HG03064 (cell line): ENCODE results near the gene DGUOK.
"Not testable (repeated sequence)": the region's sequence is repeated elsewhere in the genome, so short reads cannot be mapped to it uniquely, and the experiment has no call there.

ENCODE experiments used
- ATAC-seq: cut with Tn5 transposase; IDR thresholded peaks from one replicate; pipeline ENCODE4 v1.9.1; 2021; ENCODE audit warnings: low read depth; ENCODE audit not compliant: unreplicated experiment

DGUOK gene

DNA sequence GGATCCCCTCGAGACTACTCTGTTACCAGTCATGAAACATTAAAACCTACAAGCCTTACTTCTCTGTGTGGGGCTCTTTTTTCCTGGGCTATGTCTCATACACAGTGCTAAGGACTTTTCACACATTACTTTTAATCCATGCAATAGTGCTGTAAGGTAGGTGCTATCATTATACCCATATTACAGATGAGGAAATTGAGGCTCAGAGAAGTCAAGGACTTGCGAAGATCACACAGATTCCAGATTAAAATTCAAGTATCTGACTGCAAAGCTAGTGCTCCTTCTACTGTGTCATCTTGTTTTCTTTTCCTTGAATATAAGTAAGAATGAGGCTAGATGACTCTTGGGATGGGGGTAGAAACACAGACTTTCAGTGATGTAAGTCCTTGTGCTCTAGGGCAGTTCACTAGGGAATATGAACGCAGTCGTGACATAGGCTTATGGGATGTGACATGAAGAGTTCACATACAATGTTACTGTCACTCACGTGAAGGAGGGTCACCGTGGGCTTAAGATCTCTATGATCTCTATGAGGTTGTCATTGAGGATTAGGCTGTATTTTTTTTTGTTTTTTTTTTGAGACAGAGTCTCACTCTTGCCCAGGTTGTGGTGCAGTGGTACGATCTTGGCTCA is 7.0 kb upstream of the DGUOK start:
- no peak for ATAC-seq

DNA sequence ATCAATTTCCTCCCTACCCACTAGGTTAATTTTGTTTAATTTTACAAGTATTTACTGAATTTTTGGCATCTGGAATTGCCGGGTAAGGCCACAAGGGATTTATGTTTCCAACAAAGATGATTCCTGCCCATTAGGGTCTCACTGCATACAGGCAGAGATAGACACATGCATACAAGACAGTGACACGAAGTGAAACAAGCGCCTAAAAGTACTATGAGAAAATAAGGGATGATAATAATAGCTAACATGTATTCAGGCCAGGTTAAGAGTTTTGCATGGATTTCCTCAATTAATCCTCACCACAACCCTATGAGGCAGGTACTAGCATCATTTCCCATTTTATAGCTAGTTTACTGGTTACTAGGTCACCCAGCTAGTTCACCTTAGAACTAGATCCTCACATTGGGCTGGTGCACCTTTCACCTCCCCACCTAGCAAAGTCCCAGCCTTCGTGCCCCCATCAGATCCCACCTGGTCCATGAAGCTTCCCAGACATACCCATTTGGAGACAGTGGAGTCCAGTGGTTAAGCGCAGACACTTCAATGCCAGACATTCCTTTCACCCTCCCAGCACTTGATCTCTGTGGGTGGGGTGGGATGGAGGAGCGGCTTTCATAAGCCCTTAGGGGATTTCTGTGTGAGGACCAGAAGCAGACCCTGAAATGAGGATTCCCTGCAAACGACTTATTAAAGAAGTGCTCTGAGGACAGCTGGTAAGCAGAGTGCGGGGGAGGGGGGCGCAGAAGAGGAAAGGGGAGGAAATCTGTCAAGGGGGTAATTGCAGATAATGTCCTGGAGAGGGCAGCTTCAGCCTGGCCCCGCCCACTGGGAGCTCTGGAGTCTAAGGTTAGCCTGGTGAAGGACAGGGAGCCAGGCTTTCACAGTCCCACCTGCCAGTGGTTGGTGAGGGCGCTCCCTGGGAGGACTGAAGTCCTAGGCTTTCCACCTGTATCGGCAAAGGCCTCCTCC is 5.8 kb upstream of the DGUOK start:
- ATAC-seq, result no peak

DNA sequence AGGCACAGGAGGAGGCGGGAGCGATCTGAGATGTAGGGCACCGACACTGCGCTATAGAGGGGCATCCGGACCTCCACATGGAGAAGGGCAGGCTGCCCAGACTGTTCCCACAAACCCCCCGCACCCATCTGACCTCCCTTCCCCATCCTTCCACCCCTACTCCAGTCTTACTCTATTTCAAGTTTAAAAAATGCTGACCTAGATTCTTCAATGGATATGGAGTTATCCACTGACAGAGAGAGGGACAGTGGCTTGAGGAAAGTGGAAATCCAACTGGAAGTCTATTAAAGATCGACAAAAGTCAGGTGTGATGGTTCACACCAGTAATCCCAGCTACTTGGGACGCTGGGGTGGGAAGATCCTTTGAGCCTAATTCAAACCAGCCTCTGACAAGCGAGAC is 5.1 kb upstream of the DGUOK start:
- no peak for ATAC-seq

DNA sequence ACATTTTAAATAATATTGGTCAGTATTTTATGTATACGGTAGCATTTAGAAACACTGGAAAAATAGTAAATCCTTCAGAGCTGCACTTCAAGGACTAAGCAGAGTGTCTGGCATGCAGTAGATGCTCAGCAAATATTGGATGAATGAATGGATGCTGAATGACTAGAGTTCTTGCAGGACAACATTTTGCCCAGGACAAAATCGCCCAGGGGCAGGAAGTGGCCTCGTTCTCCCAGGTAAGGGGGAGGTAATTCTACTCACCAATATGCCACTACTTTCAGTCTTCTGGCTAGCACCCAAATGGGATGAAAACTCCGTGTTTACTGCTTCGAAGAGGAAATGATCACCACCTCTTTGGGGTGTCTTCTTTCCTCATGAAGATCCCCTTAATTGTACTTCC is 4.0 kb upstream of the DGUOK start:
- ATAC-seq, result no peak

DNA sequence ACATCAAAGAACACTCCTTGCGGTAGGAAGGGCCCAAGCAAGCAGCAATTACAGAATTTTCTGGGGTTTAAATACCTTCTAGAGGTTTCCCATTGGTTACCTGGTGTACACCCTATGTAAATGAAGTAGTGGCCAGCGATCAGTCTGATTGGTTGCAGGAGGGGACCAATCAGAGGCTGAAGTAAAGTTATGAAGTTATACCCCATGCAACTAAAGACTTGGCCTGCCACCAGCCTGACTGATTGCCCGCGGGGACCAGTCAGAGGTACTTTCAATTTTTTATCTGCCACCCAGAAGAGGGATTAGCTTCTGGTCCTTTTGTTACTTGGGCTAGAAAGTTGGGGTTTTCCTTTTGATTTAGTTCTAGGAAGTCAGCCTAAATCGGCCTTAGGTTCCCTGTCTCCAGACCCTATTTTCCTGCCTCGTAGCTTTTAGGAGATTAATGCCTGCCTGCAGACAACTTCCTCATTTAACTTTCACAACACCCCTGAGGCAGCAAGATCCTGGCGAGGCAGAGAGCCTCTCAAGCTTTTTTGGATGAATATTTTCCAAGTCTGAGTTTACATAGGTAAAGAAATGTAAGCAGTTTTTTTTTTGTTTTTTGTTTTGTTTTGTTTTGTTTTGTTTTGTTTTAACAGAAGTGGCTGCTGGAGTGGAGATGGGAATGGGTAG is 1.5 kb upstream of the DGUOK start:
- ATAC-seq, result no peak

DNA sequence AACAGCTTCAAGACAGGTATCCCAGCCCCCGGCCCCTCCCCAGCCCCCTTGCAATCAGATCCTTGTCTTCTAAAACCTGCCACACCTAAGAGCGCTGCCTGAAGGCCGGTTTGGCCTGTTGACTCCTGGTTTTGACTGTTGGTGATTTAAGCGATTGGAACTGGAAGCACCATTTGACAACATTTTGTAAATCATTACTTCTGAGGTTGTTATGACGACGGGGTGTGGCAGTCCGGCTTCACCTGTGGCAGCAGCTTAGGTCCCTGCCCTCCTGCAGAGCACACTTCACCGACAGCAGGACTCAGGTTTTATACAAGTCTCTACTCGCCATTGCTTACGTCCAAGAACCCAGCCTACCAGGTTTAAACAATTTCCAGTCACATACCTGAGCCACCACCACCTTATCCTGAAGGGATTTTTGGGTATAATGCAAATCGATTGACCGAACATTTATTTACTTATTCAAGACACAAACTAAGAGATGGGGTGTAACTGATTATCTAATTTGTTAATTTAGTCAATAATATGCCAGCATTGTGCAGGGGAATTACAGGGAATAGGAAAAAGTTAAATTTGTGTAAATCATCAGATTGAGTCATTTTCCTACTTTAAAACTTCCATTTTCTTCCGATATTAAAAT is 707 bp upstream of the DGUOK start:
- ATAC-seq, result no peak

DNA sequence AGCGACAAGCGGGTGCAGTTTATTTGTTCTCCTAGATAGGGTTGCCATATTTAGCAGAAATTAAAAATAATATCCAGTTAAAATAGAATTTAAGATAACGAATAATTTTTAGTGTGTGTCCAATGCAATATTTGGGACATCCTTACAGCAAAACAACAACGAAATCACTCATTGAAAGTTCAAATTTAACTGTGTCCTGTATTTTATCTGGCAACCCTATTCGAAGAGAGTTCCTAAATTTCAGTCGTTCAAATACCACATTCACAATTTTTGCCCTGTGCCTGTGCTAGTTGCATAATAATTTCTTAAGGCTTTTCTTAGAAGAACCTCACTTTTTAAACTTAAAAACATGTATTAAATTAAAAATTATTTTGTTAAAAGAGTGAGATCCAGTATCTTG is 664 bp downstream of the DGUOK start:
- ATAC-seq, result no peak

DNA sequence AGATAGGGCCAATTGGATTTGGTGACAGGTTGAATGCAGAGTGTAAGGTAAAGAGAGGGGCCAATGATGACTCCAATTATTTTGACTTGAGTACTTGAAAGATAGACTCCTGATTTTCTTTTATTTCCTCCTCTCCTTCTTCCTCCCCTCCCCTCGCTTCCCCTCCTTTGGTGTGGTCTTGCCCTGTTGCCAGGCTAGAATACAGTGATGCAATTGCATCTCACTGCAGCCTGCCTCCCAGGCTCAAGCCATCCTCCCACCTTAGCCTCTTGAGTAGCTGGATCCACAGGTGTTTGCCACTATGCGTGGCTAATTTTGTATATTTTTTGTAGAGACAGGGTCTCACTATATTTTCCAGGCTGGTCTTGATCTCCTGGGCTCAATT is 2.3 kb downstream of the DGUOK start:
- ATAC-seq, result no peak

DNA sequence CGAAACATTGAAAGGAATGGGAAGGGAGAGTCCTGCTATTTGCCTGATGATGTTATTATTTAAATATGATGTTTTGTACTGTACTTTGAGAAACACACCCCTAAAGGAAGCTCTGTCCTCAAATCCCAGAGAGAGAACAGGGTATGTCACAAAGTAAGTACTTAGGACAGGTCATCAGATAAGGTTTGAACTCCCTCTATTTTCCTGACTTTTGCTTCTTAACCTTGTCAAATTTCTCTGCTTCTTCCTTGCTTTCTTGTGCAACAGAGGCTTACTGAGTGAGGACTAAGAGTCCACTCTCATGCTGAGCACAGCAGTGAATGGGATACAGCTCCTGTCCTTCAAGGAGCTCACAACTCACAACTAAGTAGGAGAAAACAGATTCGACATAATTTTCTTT is 3.7 kb downstream of the DGUOK start:
- ATAC-seq, result no peak

DNA sequence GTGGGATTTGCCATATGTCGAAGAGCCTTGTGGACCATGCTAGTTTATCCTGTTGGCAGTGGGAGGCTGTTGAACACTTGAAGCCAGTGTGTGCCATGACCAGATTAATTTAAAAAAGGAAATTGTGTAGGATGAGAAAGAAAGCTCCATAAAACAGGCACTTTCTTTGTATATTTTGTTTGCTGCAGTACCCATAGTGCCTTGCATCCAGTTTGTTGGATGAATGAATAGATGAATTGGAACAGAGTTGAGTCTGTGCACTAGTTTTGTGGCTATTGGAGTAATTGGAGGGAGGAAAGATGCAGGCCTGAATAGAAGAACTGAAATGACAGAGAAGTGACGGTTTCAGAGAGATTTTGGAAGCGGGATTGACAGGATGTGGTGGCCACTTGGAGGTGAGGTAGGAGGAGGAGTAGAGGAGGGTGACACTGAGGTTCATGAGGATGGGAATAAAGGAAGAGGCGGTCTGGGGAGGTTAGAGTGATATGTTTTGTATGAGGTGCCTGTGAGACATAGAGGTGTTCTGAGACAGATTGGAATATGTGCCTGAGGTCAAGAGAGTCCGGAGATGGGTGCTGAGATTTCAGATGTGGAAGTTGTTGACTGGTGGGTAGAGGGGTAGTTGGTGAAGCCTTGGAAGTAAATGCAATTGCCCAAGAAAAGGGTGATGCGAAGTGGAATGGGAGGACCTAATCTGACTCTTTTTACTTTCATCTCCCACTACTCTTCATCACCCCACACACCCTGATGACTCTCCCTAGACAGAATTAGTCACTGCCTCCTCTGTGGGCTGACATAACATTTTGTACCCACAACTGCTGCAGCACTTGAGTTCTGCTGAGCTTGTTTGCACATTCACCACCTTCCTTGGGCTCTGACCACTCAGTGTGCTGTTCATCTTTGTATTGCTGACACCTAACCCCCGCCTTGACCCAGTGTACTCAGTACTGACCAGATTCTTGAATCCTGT is 5.1 kb downstream of the DGUOK start:
- no peak for ATAC-seq

DNA sequence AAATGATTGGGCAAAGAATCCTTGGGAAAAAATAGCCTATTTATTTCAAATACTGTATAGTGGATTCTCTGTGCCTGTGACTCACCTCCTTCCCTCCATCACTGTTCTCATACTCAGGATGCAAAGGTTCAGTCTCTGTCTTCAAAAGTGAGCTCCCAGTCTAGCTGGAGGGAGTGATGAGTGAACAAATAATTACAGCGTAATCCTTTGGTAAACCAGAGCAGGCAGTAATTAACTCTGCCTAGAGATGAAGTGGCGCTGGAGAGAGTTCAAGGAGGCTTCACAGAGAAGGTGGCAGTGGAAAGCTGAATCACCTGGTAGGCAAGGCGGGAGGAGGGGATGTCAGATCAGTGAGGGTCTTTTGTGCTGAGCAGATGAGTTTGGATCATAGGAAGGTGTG is 6.5 kb downstream of the DGUOK start:
- ATAC-seq, result no peak

DNA sequence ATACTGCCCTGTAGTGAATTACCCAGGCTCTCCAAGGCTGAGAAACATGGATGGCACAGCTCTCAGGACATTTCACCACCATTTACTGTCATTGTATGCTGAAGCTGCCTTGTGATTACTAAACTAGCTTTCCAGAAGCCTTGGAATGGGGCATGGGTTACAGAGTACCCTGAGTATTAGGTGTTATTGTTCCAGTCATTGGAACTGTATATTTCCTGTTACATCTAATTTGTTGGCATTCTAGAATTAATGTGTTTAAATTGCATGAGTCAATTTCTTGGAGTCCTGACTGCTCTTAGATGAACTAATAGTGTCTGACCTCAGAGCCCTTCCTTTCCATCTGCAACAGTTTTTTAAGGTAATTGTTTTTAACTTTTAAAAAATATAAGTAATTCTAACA is 9.0 kb downstream of the DGUOK start:
- ATAC-seq, result no peak

DNA sequence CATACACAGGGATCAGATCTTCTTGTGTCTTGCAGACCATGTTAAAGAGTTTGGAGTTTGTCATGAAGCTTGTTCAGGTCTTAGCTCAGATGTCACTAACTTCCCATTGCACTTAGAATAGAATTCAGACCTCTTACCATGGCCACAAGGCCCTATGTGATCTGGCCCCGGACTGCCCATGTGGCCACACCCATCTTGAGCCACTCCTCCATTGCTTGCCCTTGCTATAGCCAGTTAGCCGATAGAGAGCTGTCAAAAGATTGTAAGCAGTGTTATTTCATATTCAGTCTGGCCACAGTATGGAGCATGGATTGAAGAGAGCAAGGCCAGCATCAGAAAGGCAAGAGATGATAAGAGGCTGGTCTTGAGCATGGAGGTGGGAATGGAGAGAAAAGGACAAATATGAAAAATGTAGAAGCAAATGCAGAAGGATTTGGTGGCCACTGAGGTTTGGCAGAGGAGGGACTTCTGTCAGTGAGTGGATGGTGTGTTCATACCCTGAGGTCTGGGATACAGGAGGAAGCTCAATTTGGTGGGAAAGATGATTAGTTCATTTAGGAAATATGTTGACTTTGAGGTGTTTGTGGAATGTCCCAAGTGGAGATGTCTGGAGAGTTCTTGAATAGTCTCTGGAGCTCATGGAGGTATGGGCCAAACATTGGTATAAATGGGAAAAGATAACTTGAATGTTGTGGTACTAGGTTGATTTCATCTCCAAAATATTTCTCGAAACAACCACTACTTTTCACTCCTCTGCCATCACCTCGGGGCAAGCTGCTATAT is 10.6 kb downstream of the DGUOK start:
- ATAC-seq, result no peak

DNA sequence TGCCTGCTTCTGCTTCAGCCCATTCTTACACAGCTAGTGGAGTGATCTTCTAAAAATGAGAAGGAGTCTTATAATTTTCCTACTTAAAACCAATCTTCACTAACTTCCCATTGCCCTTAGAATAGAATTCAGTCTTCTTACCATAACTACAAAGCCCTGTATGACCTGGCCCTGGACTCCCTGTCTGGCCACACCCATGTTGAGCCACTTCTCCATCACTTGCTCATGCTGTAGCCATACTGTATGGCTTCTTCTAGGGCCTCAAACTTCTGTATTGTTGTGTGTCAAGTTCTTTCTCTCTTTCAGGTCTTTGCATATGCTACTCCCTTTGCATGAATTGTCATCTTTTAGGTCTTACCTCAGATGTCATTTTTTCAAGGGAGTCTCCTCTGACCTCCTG is 11.2 kb downstream of the DGUOK start:
- no peak for ATAC-seq

DNA sequence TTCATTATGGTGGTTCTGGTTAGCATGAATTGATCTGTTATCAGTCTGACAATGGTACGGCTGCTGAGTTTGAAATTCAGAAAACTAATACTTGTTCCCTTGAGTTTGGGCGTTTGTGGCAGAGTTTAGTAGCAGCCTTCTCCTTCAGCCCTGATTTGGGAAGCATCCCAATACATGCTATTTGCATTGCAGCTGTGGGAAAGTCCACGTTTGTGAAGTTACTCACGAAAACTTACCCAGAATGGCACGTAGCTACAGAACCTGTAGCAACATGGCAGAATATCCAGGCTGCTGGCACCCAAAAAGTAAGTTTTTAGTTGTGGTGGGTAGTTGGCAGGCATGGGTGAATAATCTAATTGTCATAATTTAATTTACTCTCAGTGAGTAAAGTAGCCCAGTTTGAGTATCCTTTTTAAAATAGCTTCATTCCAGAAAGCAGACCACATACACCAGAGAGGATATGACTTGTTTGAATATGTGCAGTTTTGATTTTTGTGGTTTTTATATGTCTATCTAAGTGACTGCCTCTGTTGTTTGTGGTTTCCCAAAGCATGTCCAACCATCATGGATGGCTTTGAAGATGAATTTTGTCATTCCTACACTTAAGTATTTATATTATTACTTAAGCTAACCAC is 12.2 kb downstream of the DGUOK start:
- ATAC-seq, result no peak

DNA sequence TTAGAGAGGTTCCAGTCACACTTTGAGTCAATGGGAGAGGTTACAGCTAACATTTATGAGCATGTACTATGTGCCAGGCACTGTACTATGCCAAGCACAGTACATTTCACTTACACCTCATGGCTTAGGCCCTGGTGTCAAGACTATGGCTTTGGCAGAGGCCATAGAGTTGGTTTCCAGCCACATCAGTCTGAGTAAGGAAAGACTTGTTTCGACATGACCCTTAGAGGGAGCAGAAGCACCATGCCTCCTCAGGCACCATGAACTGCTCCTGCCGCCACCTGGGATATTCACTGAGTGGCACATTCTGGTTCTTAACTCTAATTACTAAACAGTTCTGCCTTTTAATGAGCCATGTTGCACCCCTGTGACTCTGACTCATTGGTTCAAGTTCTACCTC is 12.7 kb downstream of the DGUOK start:
- ATAC-seq, result no peak

DNA sequence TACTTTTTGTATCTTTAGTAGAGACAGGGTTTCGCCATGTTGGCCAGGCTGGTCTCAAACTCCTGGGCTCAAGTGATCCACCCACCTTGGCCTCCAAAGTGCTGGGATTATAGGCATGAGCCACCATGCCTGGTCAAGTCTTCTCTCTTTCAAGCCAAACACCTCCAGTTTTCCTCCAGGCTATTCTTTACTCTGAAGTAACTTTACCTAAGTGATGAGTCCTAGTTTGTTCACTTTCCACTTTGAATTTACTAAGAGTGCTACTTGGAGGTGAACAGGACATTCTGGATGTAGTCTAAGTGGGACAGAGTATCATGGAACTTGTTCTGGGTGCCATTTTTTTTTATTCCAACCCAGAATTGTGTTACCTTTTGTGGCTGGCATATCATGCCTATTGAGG is 13.4 kb downstream of the DGUOK start:
- not testable (repeated sequence) for ATAC-seq

DNA sequence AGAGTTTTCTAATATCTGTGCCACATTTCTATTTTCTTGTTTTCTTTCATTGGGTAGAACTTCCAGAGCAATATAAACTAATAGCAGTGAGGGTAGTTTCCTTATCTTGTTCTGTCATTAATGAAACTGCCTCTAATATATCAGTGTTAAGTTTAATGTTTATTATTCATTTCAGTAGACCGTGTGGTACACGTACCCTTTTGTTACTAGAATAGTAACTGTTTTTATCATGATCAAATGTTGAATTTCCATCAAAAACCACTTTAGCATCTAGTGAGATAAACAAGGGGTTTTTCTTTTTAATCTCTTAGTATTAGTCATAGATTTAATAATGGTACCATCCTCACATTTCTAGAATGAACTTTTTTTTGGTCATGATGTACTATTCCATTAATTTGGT is 16.0 kb downstream of the DGUOK start:
- no peak for ATAC-seq

DNA sequence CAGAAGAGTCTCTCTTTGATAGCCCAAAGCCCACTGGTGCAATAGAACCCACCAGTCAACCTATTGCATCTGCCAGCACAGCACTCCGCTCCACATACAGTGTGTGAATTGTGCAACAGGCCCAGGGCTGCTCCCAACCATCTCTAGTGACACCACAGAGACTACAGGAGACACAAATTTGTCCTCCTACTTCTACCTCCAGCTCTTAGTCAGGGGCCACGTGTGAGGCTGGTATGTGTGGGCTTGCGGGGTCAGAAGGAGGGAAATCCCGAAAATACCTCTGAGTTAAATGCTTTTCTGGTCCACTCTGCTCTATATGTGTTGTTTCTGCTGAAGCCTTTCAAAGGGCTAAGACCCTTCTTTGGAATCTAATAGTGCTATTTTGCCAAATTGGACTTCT is 18.0 kb downstream of the DGUOK start:
- no peak for ATAC-seq
